ENCODE results near the gene SPNS1. TPM values are rescaled to one million over a fixed set of nuclear protein-coding genes. Genes with fewer than 3 reads are reported as not detected.

The SPNS1 gene
- total and polyA plus RNA-seq, 2 experiments from 2014 or later: 42.8 to 140 TPM

DNA sequence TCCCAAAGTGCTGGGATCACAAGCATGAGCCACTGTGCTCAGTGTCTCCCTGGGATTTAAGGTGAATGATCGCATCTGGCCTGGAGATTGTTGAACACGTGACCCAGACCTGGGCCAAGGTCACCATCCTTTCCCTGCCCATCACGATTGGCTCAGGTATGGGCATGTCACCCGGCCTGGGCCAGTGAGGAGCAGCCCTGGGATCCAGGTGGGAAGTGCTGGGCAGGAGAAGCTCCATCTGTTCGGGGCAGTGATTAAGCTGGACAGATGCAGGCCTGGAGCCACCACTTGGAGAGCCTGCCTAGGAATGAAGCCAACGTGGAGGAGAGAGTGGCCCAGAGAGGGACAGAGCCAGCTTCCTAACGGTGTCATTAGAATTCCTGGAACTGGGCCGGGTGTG is 17.1 kb downstream of the SPNS1 start:
- DNase-seq (ENCODE audit: low spot score): no peak
- H4K20me1 ChIP-seq (ENCODE audit: insufficient read depth, poor library complexity, severe bottlenecking): no peaks in the 10 kb centered on the region
- H2AFZ ChIP-seq: no peak overlapping the region
- H3K4me3 ChIP-seq: no peak overlapping the region
- no peaks in the 10 kb centered on the region for H3K9me2 ChIP-seq (replicated peaks; ENCODE audit: insufficient read depth)
- TF ChIP-seq EZH2phosphoT487 (IDR thresholded peaks at IDR 0.05; ENCODE audit: low read depth, severe bottlenecking, unreplicated experiment) (no peak), EZH2 (IDR thresholded peaks at IDR 0.05; ENCODE audit: borderline replicate concordance) (no peak)
- TF ChIP-seq, protein P1, sequence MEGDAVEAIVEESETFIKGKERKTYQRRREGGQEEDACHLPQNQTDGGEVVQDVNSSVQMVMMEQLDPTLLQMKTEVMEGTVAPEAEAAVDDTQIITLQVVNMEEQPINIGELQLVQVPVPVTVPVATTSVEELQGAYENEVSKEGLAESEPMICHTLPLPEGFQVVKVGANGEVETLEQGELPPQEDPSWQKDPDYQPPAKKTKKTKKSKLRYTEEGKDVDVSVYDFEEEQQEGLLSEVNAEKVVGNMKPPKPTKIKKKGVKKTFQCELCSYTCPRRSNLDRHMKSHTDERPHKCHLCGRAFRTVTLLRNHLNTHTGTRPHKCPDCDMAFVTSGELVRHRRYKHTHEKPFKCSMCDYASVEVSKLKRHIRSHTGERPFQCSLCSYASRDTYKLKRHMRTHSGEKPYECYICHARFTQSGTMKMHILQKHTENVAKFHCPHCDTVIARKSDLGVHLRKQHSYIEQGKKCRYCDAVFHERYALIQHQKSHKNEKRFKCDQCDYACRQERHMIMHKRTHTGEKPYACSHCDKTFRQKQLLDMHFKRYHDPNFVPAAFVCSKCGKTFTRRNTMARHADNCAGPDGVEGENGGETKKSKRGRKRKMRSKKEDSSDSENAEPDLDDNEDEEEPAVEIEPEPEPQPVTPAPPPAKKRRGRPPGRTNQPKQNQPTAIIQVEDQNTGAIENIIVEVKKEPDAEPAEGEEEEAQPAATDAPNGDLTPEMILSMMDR (IDR thresholded peaks at IDR 0.05; ENCODE audit: poor library complexity): no peak
- H3K9me3 ChIP-seq (ENCODE audit: low read depth): no peaks in the 10 kb centered on the region
- WGBS (ENCODE audit: low lambda C conversion rate, missing lambda C conversion rate): 86% methylated on average over 8 of the region's 8 CpGs
- H3K27me3 ChIP-seq: no peaks in the 10 kb centered on the region
- no peaks in the 10 kb centered on the region for H3K79me2 ChIP-seq
- no peak overlapping the region for H3K4me2 ChIP-seq
- no peaks in the 10 kb centered on the region for H3K4me1 ChIP-seq (ENCODE audit: insufficient read depth)
- H3K36me3 ChIP-seq (replicated peaks; ENCODE audit: insufficient read depth, low read depth): no peaks in the 10 kb centered on the region
- H3K27ac ChIP-seq: no peak overlapping the region

DNA sequence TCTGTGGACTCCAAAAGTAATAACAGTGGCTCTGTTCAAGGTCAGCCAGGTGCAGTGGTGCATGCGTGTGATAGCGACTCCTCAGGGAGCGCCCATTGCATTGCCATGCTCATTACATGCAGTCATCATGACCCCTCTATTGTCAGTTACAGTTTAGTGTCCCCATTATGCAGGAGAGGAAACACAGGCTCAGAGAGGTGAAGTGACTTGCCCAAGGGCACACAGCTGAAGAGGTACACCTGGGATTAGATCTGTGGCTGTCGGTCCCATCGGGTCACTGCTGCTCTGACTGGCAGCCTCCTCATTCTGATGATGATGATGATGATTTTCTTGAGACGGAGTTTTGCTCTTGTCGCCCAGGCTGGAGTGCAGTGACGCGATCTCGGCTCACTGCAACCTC is 17.9 kb downstream of the SPNS1 start:
- no peak for TF ChIP-seq EZH2phosphoT487 (IDR thresholded peaks at IDR 0.05; ENCODE audit: low read depth, severe bottlenecking, unreplicated experiment)
- TF ChIP-seq EZH2 (IDR thresholded peaks at IDR 0.05; ENCODE audit: borderline replicate concordance): no peak
- TF ChIP-seq, protein P1 (IDR thresholded peaks at IDR 0.05; ENCODE audit: poor library complexity): no peak
- Histone ChIP-seq H4K20me1 (ENCODE audit: insufficient read depth, poor library complexity, severe bottlenecking) (no peaks in the 10 kb centered on the region), H3K36me3 (replicated peaks; ENCODE audit: insufficient read depth, low read depth) (no peaks in the 10 kb centered on the region), H3K79me2 (no peaks in the 10 kb centered on the region), H3K9me2 (replicated peaks; ENCODE audit: insufficient read depth) (no peaks in the 10 kb centered on the region), H3K27ac (no peak overlapping the region), H3K27me3 (no peaks in the 10 kb centered on the region), H3K9me3 (ENCODE audit: low read depth) (no peaks in the 10 kb centered on the region), H3K4me2 (no peak overlapping the region), H3K4me1 (ENCODE audit: insufficient read depth) (no peaks in the 10 kb centered on the region), H3K4me3 (no peak overlapping the region), H2AFZ (no peak overlapping the region)
- 97% methylated on average over 10 of the region's 10 CpGs for WGBS (ENCODE audit: low lambda C conversion rate, missing lambda C conversion rate)
- DNase-seq (ENCODE audit: low spot score): no peak

DNA sequence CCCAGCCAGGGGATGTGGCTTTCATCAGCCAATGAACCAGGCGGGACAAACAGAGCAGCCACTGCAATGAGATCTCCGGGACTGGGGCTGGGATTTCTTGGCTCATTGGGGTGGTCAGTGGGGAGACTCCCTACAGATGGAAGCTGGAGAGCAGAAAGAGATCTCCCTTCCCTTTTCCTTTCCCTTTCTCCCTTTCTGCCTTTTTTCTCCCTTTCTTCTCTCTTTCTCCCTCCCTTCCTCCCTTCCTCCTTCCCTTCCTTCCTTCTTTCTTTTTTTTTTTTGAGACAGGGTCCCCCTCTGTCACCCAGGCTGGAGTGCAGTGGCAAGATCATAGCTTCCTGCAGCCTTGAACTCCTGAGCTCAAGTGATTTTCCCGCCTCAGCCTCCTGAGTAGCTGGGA is 24.3 kb downstream of the SPNS1 start:
- TF ChIP-seq EZH2 (IDR thresholded peaks at IDR 0.05; ENCODE audit: borderline replicate concordance) (no peak), EZH2phosphoT487 (IDR thresholded peaks at IDR 0.05; ENCODE audit: low read depth, severe bottlenecking, unreplicated experiment) (no peak)
- WGBS (ENCODE audit: low lambda C conversion rate, missing lambda C conversion rate): 90% methylated on average over 3 of the region's 3 CpGs
- Histone ChIP-seq H3K9me3 (ENCODE audit: low read depth) (no peaks in the 10 kb centered on the region), H2AFZ (no peak overlapping the region), H4K20me1 (ENCODE audit: insufficient read depth, poor library complexity, severe bottlenecking) (no peaks in the 10 kb centered on the region), H3K4me1 (ENCODE audit: insufficient read depth) (no peaks in the 10 kb centered on the region), H3K79me2 (no peaks in the 10 kb centered on the region), H3K4me3 (no peak overlapping the region), H3K36me3 (replicated peaks; ENCODE audit: insufficient read depth, low read depth) (no peaks in the 10 kb centered on the region), H3K9me2 (replicated peaks; ENCODE audit: insufficient read depth) (no peaks in the 10 kb centered on the region), H3K4me2 (no peak overlapping the region), H3K27me3 (no peaks in the 10 kb centered on the region), H3K27ac (no peak overlapping the region)
- no peak for DNase-seq (ENCODE audit: low spot score)

DNA sequence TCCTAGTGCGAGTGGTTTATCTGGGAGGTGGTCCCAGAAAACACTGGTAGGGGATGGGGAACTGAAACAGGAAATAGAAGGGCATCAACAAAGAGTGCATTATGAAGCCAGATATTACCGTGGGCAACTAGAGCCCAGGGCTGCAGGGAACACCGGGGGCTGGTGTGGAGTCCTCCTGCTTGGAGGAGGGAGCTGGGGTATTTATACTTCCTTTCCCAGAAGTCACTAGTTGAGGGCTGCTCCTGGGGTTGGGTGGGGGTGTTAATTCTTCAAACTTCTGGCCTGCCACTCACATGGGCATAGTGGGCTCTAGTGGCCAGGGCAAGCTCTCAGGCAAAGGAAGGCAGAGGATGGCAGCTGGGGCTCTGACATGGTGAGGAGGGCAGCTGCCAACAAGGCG is 25.0 kb downstream of the SPNS1 start:
- Histone ChIP-seq H2AFZ (no peak overlapping the region), H3K9me3 (ENCODE audit: low read depth) (no peaks in the 10 kb centered on the region), H3K36me3 (replicated peaks; ENCODE audit: insufficient read depth, low read depth) (no peaks in the 10 kb centered on the region), H4K20me1 (ENCODE audit: insufficient read depth, poor library complexity, severe bottlenecking) (no peaks in the 10 kb centered on the region), H3K27me3 (no peaks in the 10 kb centered on the region), H3K4me1 (ENCODE audit: insufficient read depth) (no peaks in the 10 kb centered on the region), H3K79me2 (no peaks in the 10 kb centered on the region), H3K4me2 (no peak overlapping the region), H3K4me3 (no peak overlapping the region), H3K27ac (no peak overlapping the region), H3K9me2 (replicated peaks; ENCODE audit: insufficient read depth) (no peaks in the 10 kb centered on the region)
- DNase-seq (ENCODE audit: low spot score): no peak
- no peak for TF ChIP-seq EZH2 (IDR thresholded peaks at IDR 0.05; ENCODE audit: borderline replicate concordance)
- TF ChIP-seq, protein P1 (IDR thresholded peaks at IDR 0.05; ENCODE audit: poor library complexity): no peak
- no peak for TF ChIP-seq EZH2phosphoT487 (IDR thresholded peaks at IDR 0.05; ENCODE audit: low read depth, severe bottlenecking, unreplicated experiment)
- 78% methylated on average over 4 of the region's 4 CpGs for WGBS (ENCODE audit: low lambda C conversion rate, missing lambda C conversion rate)

All from hepatocyte (in vitro differentiated cells).